Measurements from ENCODE around the gene GJB4. TPM values are rescaled to one million over a fixed set of nuclear protein-coding genes. Genes with fewer than 3 reads are reported as not detected.

Gene GJB4
- total RNA-seq, 2 donors from 2014 or later, result 0.08 to 0.44 TPM

DNA sequence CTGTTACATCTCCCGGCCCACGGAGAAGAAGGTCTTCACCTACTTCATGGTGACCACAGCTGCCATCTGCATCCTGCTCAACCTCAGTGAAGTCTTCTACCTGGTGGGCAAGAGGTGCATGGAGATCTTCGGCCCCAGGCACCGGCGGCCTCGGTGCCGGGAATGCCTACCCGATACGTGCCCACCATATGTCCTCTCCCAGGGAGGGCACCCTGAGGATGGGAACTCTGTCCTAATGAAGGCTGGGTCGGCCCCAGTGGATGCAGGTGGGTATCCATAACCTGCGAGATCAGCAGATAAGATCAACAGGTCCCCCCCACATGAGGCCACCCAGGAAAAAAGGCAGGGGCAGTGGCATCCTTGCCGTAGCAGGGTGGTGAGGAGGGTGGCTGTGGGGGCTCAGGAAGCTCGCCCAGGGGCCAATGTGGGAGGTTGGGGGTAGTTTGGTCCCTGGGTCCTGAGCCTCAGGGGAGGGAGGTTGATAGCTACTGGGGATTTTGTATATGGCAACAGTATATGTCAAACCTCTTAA, 2.3 kb downstream of the GJB4 start:
- TF ChIP-seq CTCF (IDR thresholded peaks at IDR 0.05), result no peak
- no peak for DNase-seq
- Histone ChIP-seq H3K9me3 (no peaks in the 10 kb centered on the region), H3K27ac (no peak overlapping the region), H3K4me1 (no peaks in the 10 kb centered on the region), H3K36me3 (no peaks in the 10 kb centered on the region), H3K27me3 (no peaks in the 10 kb centered on the region), H3K4me3 (no peak overlapping the region), H3K9ac (ENCODE audit: low read depth in 2 of 2, low read length in 2 of 2) (no peak overlapping the region)
- intact Hi-C loops (cut with DNase I), result no loop called here

- Histone ChIP-seq H3K4me3 (no peak overlapping the region), H3K4me1 (no peaks in the 10 kb centered on the region), H3K36me3 (no peaks in the 10 kb centered on the region), H3K9me3 (no peaks in the 10 kb centered on the region), H3K27me3 (no peaks in the 10 kb centered on the region), H3K9ac (ENCODE audit: low read depth in 2 of 2, low read length in 2 of 2) (no peak overlapping the region), H3K27ac (no peak overlapping the region)
- TF ChIP-seq CTCF (IDR thresholded peaks at IDR 0.05), result no peak
- no peak for DNase-seq
- intact Hi-C loops (cut with DNase I), result no loop called here
Observed at GRCh38 chr1:34762474-34763141, 3.1 kb downstream of the GJB4 start.

DNA sequence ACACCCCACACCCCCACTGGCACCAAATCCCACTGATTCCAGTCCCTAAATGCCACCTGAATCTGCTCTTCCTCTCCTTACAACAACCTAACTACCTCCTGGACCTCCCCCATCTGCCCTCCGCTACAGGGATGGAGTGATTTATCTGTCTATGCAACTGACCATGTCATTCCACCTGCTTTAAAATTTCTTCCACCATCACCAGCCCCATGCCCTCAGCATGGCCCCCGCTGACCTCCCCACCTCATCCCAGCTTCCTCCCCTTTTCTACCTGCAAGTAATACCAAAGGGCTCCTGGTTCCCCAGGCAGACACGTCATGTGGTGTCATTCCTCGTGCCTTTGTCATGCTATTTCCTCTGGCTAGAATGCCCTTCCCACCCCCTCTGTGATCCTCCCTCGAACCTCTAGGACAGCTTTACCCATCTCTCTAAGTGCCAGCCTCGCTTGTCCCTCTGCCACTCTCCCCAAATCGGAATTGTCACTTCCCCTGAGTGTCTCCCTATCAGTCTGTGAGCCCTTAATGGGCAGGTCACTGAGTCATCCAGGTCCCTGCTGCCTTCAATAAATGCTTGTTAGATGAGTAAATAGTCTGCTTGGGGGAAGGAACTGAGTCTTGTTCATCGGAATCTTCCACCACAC, 3.7 kb downstream of the GJB4 start:
- DNase-seq, result no peak
- intact Hi-C loops (cut with DNase I), result no loop called here
- Histone ChIP-seq H3K27ac (no peak overlapping the region), H3K4me1 (no peaks in the 10 kb centered on the region), H3K27me3 (no peaks in the 10 kb centered on the region), H3K9ac (ENCODE audit: low read depth in 2 of 2, low read length in 2 of 2) (no peak overlapping the region), H3K4me3 (no peak overlapping the region), H3K36me3 (no peaks in the 10 kb centered on the region), H3K9me3 (no peaks in the 10 kb centered on the region)
- TF ChIP-seq CTCF (IDR thresholded peaks at IDR 0.05), result no peak

DNA sequence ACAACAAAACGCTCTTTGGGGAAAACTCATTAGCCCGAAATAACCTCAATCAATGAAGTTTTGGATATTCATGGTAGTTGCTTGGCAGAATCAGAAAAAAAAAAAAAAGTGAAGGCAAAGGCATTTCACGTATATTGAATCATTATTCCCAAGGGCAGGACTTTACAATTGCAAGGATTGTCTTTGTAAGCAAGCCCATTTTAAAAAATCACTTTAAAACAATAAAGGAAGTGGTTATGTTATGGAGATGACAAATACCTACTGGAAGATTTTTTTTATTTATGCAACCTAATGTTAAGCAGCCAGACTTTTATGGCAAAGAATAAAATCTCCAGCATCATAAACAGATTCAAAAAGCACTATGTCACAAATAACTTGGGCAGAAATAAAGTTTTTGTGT, 9.3 kb downstream of the GJB4 start:
- H3K4me3 ChIP-seq, result no peak overlapping the region
- no peaks in the 10 kb centered on the region for H3K27me3 ChIP-seq
- H3K27ac ChIP-seq, result no peak overlapping the region
- intact Hi-C loops (cut with DNase I), result no loop called here
- no peaks in the 10 kb centered on the region for H3K9me3 ChIP-seq
- TF ChIP-seq CTCF (IDR thresholded peaks at IDR 0.05), result no peak
- no peak overlapping the region for H3K9ac ChIP-seq (ENCODE audit: low read depth in 2 of 2, low read length in 2 of 2)
- DNase-seq, result no peak
- H3K36me3 ChIP-seq, result no peaks in the 10 kb centered on the region
- no peaks in the 10 kb centered on the region for H3K4me1 ChIP-seq

DNA sequence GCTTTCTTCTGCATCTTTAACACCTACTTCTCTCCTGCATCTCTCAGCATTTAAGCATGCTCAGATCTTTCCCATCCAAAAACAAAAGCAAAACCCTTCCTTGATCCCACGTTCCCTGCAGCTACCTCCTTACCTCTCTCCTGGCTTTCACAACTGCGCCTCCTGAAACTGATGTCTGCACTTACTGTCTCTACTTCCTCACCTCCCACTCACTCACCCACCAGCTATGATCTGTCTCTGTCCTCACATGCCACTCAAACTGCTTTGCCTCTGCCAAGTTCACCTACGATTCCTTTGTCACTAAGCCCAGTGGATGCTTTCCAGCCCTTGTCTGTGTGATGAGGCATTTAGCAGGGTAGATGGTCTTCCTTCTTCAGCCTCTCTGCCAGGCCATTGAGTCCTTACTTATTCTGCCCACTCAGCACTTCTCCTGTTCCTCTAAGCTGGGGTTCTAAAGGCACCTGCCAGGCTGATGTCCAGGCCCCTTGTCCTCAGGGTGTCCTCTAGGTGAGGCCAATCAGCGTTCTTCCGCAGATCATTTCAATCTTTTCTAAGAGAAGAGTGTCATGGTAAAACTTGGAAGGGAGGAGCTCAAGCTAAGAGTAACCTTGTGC, 11.5 kb downstream of the GJB4 start:
- no peak overlapping the region for H3K9ac ChIP-seq (ENCODE audit: low read depth in 2 of 2, low read length in 2 of 2)
- no peak for TF ChIP-seq CTCF (IDR thresholded peaks at IDR 0.05)
- no peaks in the 10 kb centered on the region for H3K27me3 ChIP-seq
- no peaks in the 10 kb centered on the region for H3K4me1 ChIP-seq
- no peak overlapping the region for H3K27ac ChIP-seq
- H3K9me3 ChIP-seq, result no peaks in the 10 kb centered on the region
- no peak overlapping the region for H3K4me3 ChIP-seq
- no peaks in the 10 kb centered on the region for H3K36me3 ChIP-seq
- DNase-seq, result no peak
- intact Hi-C loops (cut with DNase I), result no loop called here
